Muscle layer of colon (tissue), 2 donors: ENCODE data around the gene TOB2.
A peak's percentile ranks its signal among the peaks of the same experiment; 100 is the strongest.

ENCODE experiments used
- H3K27ac ChIP-seq: one replicate; pipeline ENCODE4 v1.7.0; 2013; ENCODE audit warnings: low read depth, mild to moderate bottlenecking, low read length, moderate library complexity
- H3K27me3 ChIP-seq, 2 donors: one replicate each; pipeline ENCODE4 v1.7.0; 2013; ENCODE audit warnings: low read length in 2 of 2, mild to moderate bottlenecking in 2 of 2; ENCODE audit not compliant: insufficient read depth in 2 of 2, control insufficient read depth in 1 of 2
- H3K36me3 ChIP-seq: one replicate; pipeline ENCODE4 v1.7.0; 2013; ENCODE audit warnings: mild to moderate bottlenecking, low read length; ENCODE audit not compliant: insufficient read depth
- H3K4me1 ChIP-seq: one replicate; pipeline ENCODE4 v1.7.0; 2013; ENCODE audit warnings: mild to moderate bottlenecking, low read length; ENCODE audit not compliant: insufficient read depth
- H3K4me3 ChIP-seq, 2 donors: one replicate each; pipeline ENCODE4 v1.7.0; 2013; ENCODE audit warnings: low read length in 2 of 2, low read depth in 1 of 2, mild to moderate bottlenecking in 1 of 2, moderate library complexity in 1 of 2
- H3K9ac ChIP-seq: one replicate; pipeline ENCODE4 v1.7.0; 2013; ENCODE audit warnings: low read length
- H3K9me3 ChIP-seq: one replicate; pipeline ENCODE4 v1.7.0; 2013; ENCODE audit warnings: mild to moderate bottlenecking, low read length
- donor health status: abdominal sarcoma.
- donor health status: Adenocarcinoma of cecum.

Gene TOB2, protein sequence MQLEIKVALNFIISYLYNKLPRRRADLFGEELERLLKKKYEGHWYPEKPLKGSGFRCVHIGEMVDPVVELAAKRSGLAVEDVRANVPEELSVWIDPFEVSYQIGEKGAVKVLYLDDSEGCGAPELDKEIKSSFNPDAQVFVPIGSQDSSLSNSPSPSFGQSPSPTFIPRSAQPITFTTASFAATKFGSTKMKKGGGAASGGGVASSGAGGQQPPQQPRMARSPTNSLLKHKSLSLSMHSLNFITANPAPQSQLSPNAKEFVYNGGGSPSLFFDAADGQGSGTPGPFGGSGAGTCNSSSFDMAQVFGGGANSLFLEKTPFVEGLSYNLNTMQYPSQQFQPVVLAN

DNA sequence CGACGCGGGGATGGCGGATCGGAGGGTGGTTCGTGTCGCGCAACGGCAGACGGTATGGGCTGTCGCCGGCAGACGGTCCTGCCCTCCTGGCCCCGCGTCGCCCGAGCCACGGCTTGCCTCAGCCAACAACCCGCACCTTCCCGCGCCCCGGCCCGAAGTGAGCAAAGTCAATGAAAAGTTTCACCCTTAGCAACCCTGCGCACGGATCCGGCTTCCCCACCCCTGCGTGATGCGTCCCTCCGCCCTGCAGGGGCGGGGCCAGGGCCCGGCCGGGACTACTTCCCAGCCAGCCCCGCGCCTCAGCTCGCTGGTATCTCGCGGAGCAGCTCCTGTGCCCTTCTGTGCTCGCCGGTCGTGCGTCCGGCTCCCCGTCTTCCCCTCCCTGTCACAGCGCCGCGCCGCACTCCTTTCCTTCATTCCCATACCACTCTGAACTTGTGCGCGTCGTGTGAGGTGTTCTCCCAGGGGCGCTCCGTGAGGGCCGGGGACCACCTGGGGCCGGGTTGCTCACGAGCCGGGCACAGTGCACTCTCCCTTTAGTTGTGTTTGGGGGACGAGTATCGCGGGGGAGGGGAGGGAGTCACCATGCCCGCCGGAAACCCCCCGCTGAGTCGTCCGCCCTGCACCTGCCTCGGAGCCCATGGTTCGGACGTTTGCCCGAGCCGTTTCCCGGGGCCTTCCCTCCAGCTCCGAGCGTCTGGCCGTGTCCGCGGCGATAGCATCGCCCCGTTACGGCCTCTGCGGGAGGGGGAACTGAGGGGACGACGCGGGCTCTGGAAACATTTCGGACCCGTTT lies at the start of gene TOB2:
TOB2 (minus strand) TSS at position 163 of the 796 bp plus-strand sequence. CDS start 9,456 bp downstream, outside the sequence.
- Histone ChIP-seq H3K9me3 (no peaks in the 10 kb centered on the region), H3K27me3 (no peaks in the 10 kb centered on the region), H3K36me3 (peaks cover 5% of the 10 kb centered on the region), H3K9ac (peak within 1 kb of the TSS; percentile 98), H3K27ac (peak within 1 kb of the TSS; percentile 100), H3K4me3 (peak within 1 kb of the TSS; percentile 93 to 98), H3K4me1 (peaks cover 29% of the 10 kb centered on the region)

DNA sequence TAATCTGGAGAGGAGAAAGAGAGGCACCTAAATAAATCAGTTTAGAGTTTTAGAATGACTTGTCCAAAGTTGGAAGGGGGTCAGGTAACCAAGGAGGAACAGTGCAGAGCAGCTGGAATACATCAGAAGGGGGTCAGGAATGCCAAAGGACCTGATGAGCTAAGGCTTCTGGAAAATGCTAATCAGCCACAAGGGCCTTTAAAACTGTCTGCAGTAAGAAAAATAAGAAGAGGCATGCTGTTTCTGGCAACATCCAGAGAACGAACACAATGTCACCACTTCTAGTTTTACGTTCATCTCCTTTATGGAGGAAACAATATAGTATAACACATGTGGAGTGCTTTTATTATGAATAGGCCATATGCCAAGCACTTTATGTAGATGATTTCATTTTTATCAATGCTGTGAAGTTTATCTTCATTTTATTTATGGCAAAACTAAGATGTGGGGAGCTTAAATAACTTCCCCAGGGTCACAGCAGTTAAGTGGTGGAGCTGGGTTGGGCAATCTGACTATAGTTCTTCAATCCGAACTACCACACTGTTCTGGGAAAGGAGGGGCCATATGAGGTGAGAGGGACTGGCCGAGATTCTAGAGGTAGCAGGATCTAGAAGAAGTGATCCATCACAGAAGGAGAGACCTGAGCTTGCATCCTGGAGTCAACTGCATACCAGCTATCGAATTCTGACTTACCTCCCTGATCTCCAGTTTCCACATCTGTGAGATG lies 44.9 kb upstream of the TOB2 start:
- Histone ChIP-seq H3K4me1 (peaks cover 34% of the 10 kb centered on the region), H3K9me3 (no peaks in the 10 kb centered on the region), H3K27me3 (no peaks in the 10 kb centered on the region), H3K36me3 (peaks cover 8% of the 10 kb centered on the region), H3K27ac (peak overlapping the region; percentile 79), H3K4me3 (no peak overlapping the region), H3K9ac (no peak overlapping the region)

DNA sequence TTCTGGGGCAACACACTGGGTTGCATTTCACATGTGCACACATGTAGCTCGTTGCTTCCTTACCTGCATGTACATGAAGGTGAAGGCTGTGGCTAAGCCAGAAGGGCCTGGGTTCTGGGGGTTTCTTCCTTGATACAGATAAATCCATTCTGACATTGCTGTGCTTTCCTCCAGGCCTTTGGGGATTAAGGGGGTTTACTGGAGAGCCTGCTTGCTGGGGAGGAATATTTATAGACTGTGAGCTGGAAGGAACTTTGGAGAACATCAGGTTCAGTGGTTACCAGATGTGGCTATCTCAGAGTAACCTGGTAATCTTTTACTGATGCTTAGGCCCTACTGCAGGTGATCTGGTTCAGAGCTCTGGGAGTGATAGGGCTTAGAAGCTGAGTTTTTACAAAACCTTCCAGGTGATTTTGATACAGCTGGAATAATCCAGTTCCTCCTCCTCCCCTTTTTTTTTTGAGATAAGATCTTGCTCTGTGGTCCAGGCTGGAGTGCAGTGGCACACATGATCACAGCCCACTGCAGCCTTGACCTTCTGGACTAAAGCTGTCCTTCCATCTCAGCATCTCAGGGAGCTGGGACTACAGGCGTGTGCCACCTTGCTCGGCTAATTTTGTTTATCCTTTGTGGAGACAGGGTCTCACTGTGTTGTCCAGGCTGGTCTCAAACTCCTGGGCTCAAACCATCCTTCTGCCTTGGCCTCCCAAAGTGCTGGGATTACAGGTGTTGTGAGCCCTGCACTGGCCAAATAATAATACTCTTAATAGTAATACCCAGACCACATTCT lies 42.2 kb upstream of the TOB2 start:
- Histone ChIP-seq H3K27ac (no peak overlapping the region), H3K4me1 (peaks cover 34% of the 10 kb centered on the region), H3K4me3 (no peak overlapping the region), H3K36me3 (peaks cover 5% of the 10 kb centered on the region), H3K9me3 (no peaks in the 10 kb centered on the region), H3K9ac (no peak overlapping the region), H3K27me3 (no peaks in the 10 kb centered on the region)

DNA sequence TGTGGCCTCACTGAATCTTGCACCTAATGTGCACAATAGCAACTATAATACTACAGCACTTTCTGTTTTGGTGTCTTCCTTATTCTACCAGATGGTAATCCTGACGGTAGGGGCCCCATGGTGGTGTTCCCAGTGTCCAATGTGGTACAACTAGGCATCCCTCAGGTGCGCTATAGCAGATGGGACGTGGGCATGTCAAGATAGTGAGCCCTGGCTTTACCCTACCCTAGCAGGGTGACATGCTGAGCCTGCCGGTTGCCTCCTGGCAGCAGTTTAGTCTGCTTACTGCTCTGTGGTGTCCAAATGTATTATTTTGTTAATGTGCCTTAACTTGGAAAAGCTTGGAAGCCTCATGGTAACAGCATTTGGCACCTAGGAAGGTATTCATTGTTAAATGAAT lies 41.5 kb upstream of the TOB2 start:
- Histone ChIP-seq H3K4me1 (peaks cover 35% of the 10 kb centered on the region), H3K36me3 (peaks cover 5% of the 10 kb centered on the region), H3K9me3 (no peaks in the 10 kb centered on the region), H3K27ac (no peak overlapping the region), H3K9ac (no peak overlapping the region), H3K27me3 (no peaks in the 10 kb centered on the region), H3K4me3 (no peak overlapping the region)

DNA sequence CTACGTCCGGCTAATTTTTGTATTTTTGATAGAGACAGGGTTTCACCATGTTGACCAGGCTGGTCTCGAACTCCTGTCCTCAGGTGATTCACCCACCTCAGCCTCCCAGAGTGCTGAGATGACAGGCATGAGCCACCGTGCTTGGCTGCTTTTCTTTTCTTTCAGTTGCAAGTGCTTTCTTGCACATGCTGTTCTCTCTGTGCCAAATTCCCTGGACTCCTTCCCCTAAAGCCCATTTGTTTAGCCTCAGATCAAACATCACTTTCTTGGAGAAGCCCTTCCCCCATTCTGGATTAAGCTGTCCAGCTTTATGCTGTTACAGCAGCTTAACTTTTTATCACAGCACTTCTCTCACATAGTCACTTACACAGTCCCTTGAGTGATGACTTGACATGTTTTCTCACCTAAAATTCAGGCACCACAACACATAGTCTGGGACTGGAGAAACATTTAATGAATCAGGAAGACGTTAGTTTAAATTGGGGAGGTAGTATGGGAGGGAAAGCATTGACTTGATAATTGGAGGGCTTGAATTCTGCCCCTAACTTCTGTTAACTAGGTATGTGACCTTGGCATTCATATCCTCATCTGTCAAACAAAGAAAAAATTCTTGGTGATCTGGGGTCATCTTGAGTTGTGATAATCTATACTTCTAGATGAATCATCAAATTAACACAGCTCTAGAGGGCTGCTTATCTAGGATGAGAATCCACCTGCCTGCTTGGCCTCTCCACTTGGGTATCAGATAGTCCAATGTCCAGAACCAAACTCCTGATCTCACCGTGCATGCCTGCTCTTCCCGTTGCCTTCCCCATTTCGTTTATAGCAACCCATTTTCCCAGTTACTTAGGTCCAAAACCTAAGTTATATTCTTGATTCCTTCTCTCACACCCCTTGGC lies 40.7 kb upstream of the TOB2 start:
- H3K4me1 ChIP-seq: peaks cover 43% of the 10 kb centered on the region
- no peak overlapping the region for H3K4me3 ChIP-seq
- H3K27ac ChIP-seq: no peak overlapping the region
- no peaks in the 10 kb centered on the region for H3K9me3 ChIP-seq
- peaks cover 5% of the 10 kb centered on the region for H3K36me3 ChIP-seq
- H3K9ac ChIP-seq: no peak overlapping the region
- no peaks in the 10 kb centered on the region for H3K27me3 ChIP-seq

DNA sequence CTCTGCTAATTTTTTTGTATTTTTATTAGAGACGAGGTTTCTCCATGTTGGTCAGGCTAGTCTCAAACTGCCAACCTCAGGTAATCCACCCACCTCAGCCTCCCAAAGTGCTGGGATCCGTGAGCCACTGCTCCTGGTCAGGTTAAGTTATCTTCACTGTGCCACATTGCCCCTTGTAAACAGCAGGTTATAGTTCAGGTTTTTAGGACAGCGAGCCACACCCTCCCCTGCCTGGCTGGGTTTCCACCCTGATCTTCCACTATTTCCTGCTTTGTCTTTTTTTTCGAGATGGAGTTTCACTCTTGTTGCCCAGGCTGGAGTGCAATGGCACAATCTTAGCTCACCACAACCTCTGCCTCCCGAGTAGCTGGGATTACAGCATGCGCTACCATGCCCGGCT lies 38.4 kb upstream of the TOB2 start:
- Histone ChIP-seq H3K4me3 (no peak overlapping the region), H3K27ac (no peak overlapping the region)

DNA sequence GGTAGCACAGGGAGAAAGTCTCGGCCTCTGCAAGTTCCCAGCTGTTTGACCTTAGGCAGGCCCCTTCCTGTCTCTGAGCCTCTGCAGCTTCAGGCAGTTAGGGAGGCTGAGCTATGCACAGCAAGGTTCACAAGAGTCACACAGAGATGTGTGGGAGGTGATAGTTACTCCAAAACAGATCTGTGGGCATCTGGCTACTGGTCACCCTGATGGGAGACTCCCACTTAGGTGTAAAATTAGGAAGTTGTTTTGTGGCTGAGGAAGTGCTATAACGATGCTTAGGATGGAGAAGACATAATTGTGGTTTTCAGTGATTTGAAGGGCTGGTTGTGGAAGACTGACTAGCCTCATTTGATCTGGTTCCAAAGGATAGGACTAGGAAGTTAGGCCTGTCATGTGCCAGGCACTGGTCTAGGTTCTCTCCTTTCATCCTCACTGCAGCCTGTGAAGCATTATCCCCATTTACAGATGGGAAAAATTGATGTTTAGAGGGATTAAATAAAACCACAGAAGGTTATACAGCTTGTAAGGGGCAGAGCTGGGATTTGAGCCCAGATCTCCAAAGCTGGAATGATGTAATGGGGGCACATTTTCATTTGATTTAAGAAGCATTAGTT lies 35.8 kb upstream of the TOB2 start:
- H3K27ac ChIP-seq: no peak overlapping the region
- H3K9ac ChIP-seq: no peak overlapping the region
- H3K4me3 ChIP-seq: no peak overlapping the region
- H3K27me3 ChIP-seq: no peaks in the 10 kb centered on the region
- H3K4me1 ChIP-seq: peaks cover 55% of the 10 kb centered on the region
- H3K9me3 ChIP-seq: no peaks in the 10 kb centered on the region
- peaks cover 8% of the 10 kb centered on the region for H3K36me3 ChIP-seq

More for the DNA sequence above, 38.4 kb upstream of the TOB2 start:
- Histone ChIP-seq H3K4me1 (peaks cover 46% of the 10 kb centered on the region), H3K9ac (no peak overlapping the region), H3K36me3 (peaks cover 5% of the 10 kb centered on the region), H3K27me3 (no peaks in the 10 kb centered on the region), H3K9me3 (no peaks in the 10 kb centered on the region)

DNA sequence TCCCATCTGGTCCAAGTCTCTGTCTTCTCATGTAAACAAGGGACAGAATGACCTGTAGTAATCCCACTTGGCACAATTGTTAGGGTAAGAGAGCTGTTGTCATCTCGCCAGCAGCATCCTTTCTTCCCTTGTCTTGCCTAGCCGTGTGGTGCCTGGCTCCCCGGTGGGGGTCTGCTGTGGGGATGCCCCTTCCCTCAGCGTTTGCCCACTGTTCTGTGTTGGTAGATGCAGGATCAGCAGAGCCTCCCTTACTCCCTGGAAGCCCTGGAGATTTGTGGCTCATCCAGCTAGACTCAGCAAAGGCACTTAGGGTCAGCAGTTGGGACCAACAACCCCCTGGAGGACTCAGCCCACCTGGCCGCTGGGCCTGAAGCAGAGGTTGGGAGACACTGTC lies 35.3 kb upstream of the TOB2 start:
- no peak overlapping the region for H3K4me3 ChIP-seq
- H3K9me3 ChIP-seq: no peaks in the 10 kb centered on the region
- no peak overlapping the region for H3K27ac ChIP-seq
- H3K27me3 ChIP-seq: no peaks in the 10 kb centered on the region
- peaks cover 9% of the 10 kb centered on the region for H3K36me3 ChIP-seq
- H3K4me1 ChIP-seq: peaks cover 50% of the 10 kb centered on the region
- H3K9ac ChIP-seq: no peak overlapping the region

DNA sequence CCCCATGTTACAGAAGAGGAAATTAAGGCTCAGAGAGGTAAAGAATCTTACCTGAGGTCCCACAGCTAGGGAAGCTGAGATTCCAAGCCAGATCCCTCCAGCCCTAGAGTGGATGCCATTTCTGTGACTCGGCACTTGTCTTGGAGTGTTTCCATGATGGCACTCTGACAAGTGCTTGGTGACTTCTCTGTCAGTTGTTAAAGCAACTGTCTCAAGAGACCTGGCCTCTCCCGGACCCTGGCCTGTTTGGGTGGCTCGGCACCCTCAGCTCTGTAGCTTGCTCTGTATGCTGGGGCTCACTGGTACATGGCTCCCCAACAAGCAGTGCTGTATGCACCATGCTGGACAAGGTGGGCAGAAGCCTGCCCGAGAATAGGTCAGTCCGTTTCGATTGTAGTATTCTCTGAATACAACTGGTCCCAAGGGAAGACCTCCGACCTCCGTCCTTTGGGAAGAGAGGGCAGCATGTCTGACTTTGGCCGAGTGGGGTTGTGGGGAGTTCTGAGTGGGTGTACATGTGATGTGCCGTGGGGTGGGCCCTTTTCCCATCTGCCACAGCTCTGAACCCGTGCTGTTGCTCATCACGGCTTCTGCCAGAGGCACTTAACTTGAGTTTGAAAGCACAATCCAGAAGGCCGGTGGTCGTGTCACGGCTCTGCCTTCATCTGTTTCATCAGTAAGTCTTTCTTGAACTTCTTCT lies 34.7 kb upstream of the TOB2 start:
- no peak overlapping the region for H3K9ac ChIP-seq
- peaks cover 47% of the 10 kb centered on the region for H3K4me1 ChIP-seq
- no peaks in the 10 kb centered on the region for H3K9me3 ChIP-seq
- H3K27ac ChIP-seq: peak overlapping the region; percentile 48
- peaks cover 9% of the 10 kb centered on the region for H3K36me3 ChIP-seq
- no peak overlapping the region for H3K4me3 ChIP-seq
- H3K27me3 ChIP-seq: no peaks in the 10 kb centered on the region
